Parathyroid adenoma (tissue), 2 donors: Measurements from ENCODE around the gene MAGEF1.

ENCODE experiments used
- H2AFZ ChIP-seq: fragments of 300-600 bp; sonication (generic); one replicate; pipeline ENCODE4 v1.7.0; 2017; ENCODE audit warnings: antibody characterized with exemption, mild to moderate bottlenecking
- H3K27ac ChIP-seq: fragments of 300-600 bp; sonication (generic); one replicate; pipeline ENCODE4 v1.7.0; 2017
- H3K27me3 ChIP-seq: fragments of 300-600 bp; sonication (generic); one replicate; pipeline ENCODE4 v1.7.0; 2017; ENCODE audit warnings: low read length; ENCODE audit not compliant: control insufficient read depth, insufficient read depth
- H3K36me3 ChIP-seq: fragments of 300-600 bp; sonication (generic); one replicate; pipeline ENCODE4 v1.7.0; 2017; ENCODE audit warnings: low read length; ENCODE audit not compliant: control insufficient read depth, insufficient read depth
- H3K4me1 ChIP-seq: fragments of 300-600 bp; sonication (generic); one replicate; pipeline ENCODE4 v1.7.0; 2017; ENCODE audit warnings: control low read depth
- H3K4me2 ChIP-seq: fragments of 300-600 bp; sonication (generic); one replicate; pipeline ENCODE4 v1.7.0; 2017; ENCODE audit warnings: low read length
- H3K4me3 ChIP-seq: fragments of 300-600 bp; sonication (generic); one replicate; pipeline ENCODE4 v1.7.0; 2017; ENCODE audit warnings: low read depth, low read length
- H3K79me2 ChIP-seq: fragments of 300-600 bp; sonication (generic); one replicate; pipeline ENCODE4 v1.7.0; 2017; ENCODE audit warnings: control low read depth
- H3K9ac ChIP-seq: fragments of 300-600 bp; sonication (generic); one replicate; pipeline ENCODE4 v1.7.0; 2017; ENCODE audit warnings: mild to moderate bottlenecking
- H3K9me3 ChIP-seq: fragments of 300-600 bp; sonication (generic); one replicate; pipeline ENCODE4 v1.7.0; 2017; ENCODE audit warnings: low read length; ENCODE audit not compliant: control insufficient read depth
- CTCF ChIP-seq: fragments of 300-600 bp; sonication (generic); IDR thresholded peaks from one replicate; pipeline ENCODE4 v1.7.0; 2017; ENCODE audit warnings: antibody characterized with exemption, mild to moderate bottlenecking
- donor health status: primary hyperparathyroidism.

MAGEF1 gene

GRCh38 chr3:184742676-184743135 lies 30.8 kb upstream of the MAGEF1 start:
- Histone ChIP-seq H3K9ac (no peak overlapping the region), H3K9me3 (no peaks in the 10 kb centered on the region), H3K27ac (no peak overlapping the region)

GRCh38 chr3:184741798-184742675 lies 30.2 kb upstream of the MAGEF1 start:
- no peak overlapping the region for H3K27ac ChIP-seq
- H3K79me2 ChIP-seq = no peaks in the 10 kb centered on the region
- H3K27me3 ChIP-seq = no peaks in the 10 kb centered on the region
- H3K4me1 ChIP-seq = no peaks in the 10 kb centered on the region
- TF ChIP-seq CTCF = no peak
- no peak overlapping the region for H3K4me2 ChIP-seq
- H3K9me3 ChIP-seq = no peaks in the 10 kb centered on the region
- H3K4me3 ChIP-seq = no peak overlapping the region
- no peak overlapping the region for H3K9ac ChIP-seq
- H2AFZ ChIP-seq = no peak overlapping the region
- no peaks in the 10 kb centered on the region for H3K36me3 ChIP-seq

More at GRCh38 chr3:184742676-184743135, 30.8 kb upstream of the MAGEF1 start:
- no peak for TF ChIP-seq CTCF
- no peaks in the 10 kb centered on the region for H3K79me2 ChIP-seq
- H3K4me2 ChIP-seq = no peak overlapping the region
- no peak overlapping the region for H3K4me3 ChIP-seq
- no peaks in the 10 kb centered on the region for H3K4me1 ChIP-seq
- H3K27me3 ChIP-seq = no peaks in the 10 kb centered on the region
- H3K36me3 ChIP-seq = no peaks in the 10 kb centered on the region
- H2AFZ ChIP-seq = no peak overlapping the region

- Histone ChIP-seq H3K4me2 (no peak overlapping the region), H3K27me3 (no peaks in the 10 kb centered on the region), H3K9me3 (no peaks in the 10 kb centered on the region), H3K4me1 (no peaks in the 10 kb centered on the region), H3K9ac (no peak overlapping the region), H3K36me3 (no peaks in the 10 kb centered on the region), H3K4me3 (no peak overlapping the region), H3K27ac (no peak overlapping the region), H2AFZ (no peak overlapping the region), H3K79me2 (no peaks in the 10 kb centered on the region)
- TF ChIP-seq CTCF = no peak
Observed at GRCh38 chr3:184741259-184741556, 29.3 kb upstream of the MAGEF1 start.

GRCh38 chr3:184740509-184741258 lies 28.8 kb upstream of the MAGEF1 start:
- Histone ChIP-seq H3K9me3 (no peaks in the 10 kb centered on the region), H3K27me3 (no peaks in the 10 kb centered on the region), H3K4me1 (no peaks in the 10 kb centered on the region), H2AFZ (no peak overlapping the region), H3K4me3 (no peak overlapping the region), H3K36me3 (no peaks in the 10 kb centered on the region), H3K27ac (no peak overlapping the region), H3K9ac (no peak overlapping the region), H3K79me2 (no peaks in the 10 kb centered on the region), H3K4me2 (no peak overlapping the region)
- TF ChIP-seq CTCF = no peak
